Activated CD4-positive, alpha-beta T cell treated with anti-CD3 and anti-CD28 coated beads for 1 hour (primary cell): ENCODE data around the gene PTCD3.

ENCODE experiments used
- DNase-seq: peaks from one replicate; pipeline ENCODE4 v3.0.0-alpha.2; 2020

Gene PTCD3

DNA sequence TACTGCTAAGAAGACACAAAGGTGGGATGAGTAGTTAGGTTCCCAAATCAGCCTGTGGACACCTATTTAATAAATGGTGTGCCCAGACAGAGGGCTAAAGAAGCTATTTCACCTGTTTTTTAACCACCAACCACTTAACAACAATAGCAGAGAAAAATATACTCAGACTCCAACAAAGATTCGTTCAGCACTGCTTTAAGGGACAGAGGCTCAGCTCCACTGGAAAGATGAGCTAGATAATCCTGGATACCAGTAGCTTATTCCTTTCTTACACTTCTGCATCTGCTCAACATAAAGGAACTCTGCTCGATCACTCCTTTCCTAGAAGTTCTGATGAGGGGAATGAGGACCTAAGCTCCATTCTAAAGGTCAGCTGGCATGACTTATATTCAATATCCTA, 44.5 kb downstream of the PTCD3 start:
- DNase-seq: no peak

DNA sequence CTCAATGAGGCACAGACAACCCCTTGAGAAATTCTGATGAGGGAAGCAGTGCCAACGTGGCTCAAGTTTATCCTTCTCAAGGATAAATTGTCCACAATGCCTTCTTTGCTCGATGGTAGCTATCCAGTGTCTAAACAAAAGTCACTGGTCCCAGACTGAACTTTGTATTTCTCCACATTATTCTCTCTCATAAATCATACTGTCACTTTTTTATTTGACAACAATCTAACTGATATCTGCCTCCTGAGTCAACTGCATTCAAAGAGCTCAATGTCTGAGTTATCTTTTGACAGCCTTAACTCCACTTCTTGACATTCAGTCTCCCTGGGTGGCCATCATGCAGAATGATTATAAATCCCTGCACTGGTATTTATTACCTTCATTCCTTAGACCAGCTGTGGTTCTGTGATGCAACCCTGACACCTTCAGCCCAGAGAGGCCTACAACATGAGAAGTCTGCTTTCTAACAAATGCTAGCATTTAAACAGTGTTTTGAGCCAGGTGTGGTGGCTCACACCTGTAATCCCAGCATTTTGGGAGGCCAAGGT, 51.0 kb downstream of the PTCD3 start:
- no peak for DNase-seq

DNA sequence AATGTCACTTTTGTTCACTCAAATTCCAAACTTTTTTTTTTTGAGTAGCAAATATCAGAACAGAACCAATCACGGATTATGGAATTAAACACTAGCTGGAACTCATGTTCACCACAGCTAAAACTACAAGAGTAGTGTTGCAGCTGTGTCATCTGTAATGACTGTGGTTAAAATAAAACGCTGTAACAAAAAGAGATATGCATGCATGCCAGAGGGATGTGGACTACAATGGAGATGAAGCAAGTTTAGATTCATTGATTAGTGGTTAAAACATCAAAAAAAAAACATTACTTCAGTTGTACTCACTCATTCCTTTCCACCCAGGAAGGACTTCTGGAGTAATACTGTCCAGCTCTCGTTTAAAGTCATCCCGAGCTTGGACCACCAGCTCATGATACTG, 52.3 kb downstream of the PTCD3 start:
- DNase-seq: no peak

DNA sequence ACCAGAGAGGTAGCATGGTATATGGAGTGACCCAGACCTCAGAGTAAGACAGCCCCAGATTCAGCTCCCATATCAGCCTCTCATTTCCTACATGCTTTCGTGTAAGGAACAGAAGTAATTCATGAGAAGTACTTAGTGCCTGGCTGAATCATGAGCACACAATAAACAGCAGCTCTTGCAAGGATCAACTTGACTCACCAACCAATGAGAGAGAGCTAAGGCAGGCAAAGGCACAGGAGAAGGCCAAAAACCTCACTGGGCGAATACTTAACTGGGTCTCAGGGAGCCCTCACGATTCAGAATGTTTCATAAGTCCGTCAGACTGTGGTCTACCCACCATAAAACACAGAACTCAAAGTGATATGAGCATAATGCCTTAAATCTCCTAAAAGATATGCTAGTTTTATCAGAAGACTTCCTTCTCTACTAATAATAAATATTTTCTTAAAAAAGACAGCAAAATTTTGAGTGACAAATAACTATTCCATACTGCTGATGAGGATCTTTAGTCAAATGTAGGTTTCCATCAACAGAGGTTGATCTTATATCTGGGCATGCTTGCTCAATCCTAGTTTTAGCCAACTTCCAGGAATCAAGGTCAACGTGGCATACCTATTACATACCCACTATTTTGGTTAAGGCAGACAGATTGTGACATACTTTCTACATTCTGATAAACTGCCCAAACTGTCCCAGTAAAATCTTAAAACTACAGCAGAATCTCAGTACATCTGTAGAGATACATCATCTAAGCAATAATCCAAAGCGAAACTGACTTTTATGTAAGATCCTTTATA, 54.3 kb downstream of the PTCD3 start:
- DNase-seq: no peak

DNA sequence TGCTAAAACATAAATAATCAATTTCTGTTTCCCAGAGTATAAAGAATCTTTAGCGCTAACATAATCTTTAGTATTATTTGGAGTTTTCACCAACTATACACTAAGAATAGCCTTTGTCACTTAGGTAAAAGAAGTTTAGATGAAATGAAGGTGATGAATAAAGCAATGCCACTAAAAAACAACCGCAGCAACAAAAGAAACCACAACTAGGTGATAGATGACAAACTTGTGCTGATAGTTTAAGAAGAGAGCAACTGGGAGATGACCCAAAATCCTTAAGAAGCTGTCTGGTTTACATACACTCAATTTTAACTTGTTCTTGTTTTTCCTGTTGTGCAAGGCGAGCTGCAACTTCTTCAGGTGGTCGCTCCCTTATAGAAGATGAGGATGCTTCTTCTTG, 64.4 kb downstream of the PTCD3 start:
- no peak for DNase-seq

DNA sequence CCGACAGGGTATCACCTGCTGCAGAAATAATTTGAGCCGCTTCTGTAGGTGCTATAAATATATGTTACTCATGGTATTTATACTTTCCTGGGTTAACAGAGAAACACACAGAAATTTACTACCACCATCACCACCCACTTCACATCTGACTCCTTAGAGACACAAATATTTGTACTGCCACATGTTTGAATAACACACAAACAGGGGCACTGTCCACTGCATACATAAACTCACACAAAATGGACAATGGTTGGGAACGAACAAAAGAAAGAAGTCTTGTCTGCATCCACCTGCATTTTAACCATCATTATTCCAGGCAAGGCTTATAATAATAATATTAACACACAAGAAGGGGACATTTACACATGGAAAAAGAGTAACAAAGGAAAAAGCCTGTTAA, 65.3 kb downstream of the PTCD3 start:
- DNase-seq: no peak

DNA sequence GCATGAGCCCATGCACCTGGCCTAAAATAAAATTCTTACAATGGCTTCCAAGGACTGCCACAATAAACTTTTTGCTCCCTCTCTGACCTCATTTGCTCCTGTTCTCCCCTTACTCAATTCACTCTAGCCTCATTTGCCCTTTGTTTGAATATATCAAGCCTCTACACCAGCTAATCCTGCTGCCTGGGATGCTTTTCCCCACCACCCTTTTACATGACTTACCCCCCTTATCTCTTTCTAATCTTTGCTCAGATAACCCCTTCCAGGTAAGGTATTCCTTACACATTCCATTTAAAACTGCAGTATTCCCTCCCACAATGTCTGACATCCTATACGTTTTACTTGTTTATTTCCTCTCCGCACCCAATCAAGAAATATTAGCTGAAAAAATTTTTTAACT, 66.6 kb downstream of the PTCD3 start:
- no peak for DNase-seq

DNA sequence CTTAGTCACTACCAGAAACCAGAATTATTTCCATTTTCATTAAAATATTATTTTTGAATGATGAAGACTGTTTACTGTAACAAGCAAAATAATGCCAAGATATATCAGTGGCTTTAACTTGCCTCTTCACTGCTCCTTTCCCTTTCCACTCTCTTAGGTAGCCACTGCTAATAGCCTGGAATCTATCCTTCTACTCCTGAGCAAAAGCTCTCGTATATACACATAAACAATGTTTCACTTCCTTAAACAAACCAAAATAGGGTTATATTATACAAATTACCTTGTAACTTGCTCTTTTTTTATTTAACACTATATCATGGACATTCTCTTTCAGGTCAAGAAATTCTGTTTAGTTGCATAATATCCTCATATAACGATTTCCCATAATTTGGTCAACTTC, 68.4 kb downstream of the PTCD3 start:
- no peak for DNase-seq

DNA sequence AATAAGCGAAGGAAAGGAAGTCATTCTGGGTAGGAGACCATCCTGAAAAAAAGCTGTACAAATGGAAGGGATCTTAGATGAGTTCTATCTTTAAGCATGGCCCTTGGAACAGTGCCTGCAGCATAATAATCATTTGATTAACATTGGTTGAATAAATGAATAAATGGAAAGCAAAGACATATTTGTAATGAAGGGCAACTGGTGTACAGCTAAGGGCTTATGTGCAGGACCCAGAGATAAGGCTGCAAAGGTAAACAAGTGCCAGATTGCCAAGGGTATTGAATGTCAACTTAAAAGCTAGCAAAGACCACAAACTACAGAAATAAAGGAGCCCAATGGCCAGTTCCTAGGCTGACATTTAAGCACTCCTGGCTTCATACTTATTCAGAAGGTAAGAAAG, 69.8 kb downstream of the PTCD3 start:
- DNase-seq: no peak

DNA sequence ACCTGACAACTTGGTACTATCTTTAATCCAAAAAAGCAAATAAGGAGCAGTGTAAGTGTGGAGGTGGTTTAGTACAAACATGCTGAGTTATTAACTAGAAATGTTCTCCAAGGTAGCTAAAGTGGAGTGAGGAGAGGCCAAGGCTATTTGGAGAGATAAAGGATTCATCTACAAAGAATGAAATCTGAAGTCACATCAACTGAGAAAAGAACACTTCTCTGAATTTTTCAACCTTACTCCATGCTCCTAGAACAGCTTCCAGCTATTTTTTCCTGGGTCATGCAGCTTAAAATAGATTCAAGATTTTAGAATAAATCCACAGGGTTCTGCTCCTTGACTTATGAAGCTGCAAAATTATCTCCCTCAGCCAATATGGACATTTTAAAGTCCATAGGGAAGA, 70.6 kb downstream of the PTCD3 start:
- no peak for DNase-seq

DNA sequence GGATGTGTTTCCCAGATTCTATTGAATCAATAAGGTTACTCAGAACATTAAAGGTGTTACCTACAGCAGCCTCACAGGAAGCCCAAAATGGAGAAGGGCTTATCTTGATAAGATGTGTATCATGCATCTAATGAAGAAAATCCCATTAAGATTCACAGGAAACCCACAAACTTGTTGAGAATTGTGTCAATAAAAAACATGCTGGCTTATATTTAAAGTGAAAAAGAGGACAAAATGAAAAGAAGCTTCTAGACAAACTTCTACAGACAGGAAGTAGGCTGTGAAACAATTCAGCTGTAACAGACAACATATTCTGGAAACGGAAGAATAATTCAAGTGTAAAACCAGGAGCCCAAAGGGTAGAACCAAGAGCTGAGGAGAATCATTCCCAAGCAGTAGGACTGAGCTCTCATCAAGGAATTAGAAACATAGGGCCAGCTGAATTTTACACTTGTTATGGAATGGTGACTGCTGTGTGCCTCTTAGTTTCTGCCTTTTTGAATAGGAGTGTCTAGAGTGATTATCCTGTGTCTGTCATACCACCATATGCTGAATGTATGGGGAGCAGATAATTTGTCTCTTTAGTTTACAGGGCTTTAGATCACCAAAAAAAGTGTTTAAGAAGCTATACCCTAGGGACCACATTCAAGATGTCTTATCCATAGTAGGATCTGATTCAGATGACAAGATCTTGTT, 79.6 kb downstream of the PTCD3 start:
- no peak for DNase-seq

DNA sequence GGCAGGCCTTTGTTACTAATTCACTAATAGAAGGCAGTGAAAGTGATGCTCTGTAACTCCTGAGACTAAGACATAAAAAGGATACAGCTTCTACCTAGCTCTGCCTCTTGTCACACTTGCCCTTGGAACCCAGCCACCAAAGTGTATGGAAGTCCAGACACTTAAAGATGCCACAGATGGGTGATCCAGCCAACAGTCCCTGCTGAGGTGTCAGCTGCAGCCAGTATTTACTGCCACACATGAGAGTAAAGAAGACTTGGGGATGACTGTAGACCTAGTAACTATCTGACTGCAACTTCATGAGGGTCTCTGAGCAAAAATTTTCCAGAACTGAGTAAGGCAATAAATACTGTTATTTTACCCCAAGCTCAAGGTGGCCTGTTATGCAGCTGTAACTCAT, 80.4 kb downstream of the PTCD3 start:
- DNase-seq: no peak

DNA sequence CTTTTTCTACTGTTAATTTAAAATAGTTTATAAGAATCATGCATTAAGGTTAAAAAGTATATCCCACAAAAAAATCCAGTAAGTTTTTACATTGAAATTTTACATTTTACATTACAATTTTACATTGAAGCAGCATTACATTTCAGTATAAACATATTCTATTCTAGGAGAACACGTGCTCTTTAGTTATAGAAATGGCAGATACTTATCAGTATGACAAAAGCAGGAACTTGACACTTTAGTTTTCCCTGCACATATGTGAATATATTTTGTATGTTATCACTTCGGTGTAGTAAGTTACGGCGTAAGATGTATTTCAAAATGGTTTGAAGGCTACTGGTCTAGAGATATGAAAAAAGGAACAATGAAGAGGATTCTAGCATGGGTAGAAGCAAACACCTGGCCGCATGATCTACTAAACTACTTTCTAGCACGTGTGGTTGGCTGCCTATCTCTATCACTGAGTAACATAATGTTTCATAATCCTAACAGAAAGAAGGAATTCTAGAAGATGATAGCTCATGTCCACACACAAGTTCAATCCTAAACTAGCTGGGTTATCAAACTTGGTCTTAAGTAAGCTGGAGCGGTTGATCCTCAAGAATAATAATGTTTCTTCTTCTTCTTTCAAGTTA, 83.9 kb downstream of the PTCD3 start:
- no peak for DNase-seq
